Activated CD4-positive, alpha-beta memory T cell treated with anti-CD3 and anti-CD28 coated beads for 36 hours (primary cell): ENCODE results near the gene MAP2K1. TPM values are rescaled to one million over a fixed set of nuclear protein-coding genes. Genes with fewer than 3 reads are reported as not detected.
"Not testable (repeated sequence)": the region's sequence is repeated elsewhere in the genome, so short reads cannot be mapped to it uniquely, and the experiment has no call there.

Experiments
- CTCF ChIA-PET: fragments of 350-600 bp; sonication (Branson Sonifier 250); formaldehyde crosslinking; loops from one replicate; lab custom pipeline; 2021; ENCODE audit warnings: antibody characterized with exemption, inconsistent platforms; lab: Charles Lee
- POLR2A ChIA-PET: fragments of 350-600 bp; sonication (Branson Sonifier 250); formaldehyde crosslinking; loops from one replicate; lab custom pipeline; 2021; ENCODE audit warnings: antibody characterized with exemption; lab: Charles Lee
- DNase-seq: peaks from one replicate; pipeline ENCODE4 v3.0.0-alpha.2; 2020
- H3K27ac Mint-ChIP-seq: one replicate; pipeline ENCODE4 v1.8.0; 2021; ENCODE audit warnings: mixed read lengths
- H3K27me3 Mint-ChIP-seq: one replicate; pipeline ENCODE4 v1.8.0; 2021; ENCODE audit warnings: mixed read lengths
- H3K36me3 Mint-ChIP-seq: one replicate; pipeline ENCODE4 v1.8.0; 2021; ENCODE audit warnings: mixed read lengths
- H3K4me1 Mint-ChIP-seq: one replicate; pipeline ENCODE4 v1.8.0; 2021; ENCODE audit warnings: low read depth, mixed read lengths
- H3K4me3 Mint-ChIP-seq: one replicate; pipeline ENCODE4 v1.8.0; 2021; ENCODE audit warnings: mild to moderate bottlenecking, mixed read lengths
- H3K9me3 Mint-ChIP-seq: one replicate; pipeline ENCODE4 v1.8.0; 2021; ENCODE audit warnings: mixed read lengths
- intact Hi-C: fragments of 100-400 bp; cut with micrococcal nuclease; formaldehyde crosslinking; loops from one replicate; pipeline ENCODE4 v1.15.1; 2023
- total RNA-seq, 2 experiments: library from RNA; stranded (reverse); gene quantifications; one replicate each; pipeline ENCODE4 v1.2.3, GENCODE V29; 2021

Gene MAP2K1
- total RNA-seq, 2 experiments from 2014 or later = 91.8 to 91.9 TPM

- Mint-ChIP-seq H3K9me3 (peaks cover 2% of the 10 kb centered on the region), H3K36me3 (peaks cover 2% of the 10 kb centered on the region), H3K4me1 (peaks cover 71% of the 10 kb centered on the region), H3K27me3 (no peaks in the 10 kb centered on the region), H3K4me3 (no peak overlapping the region), H3K27ac (no peak overlapping the region)
- intact Hi-C loops = no loop called here
- DNase-seq = no peak
- ChIA-PET CTCF (no interaction called here), POLR2A (no interaction called here)
Measured at GRCh38 chr15:66429117-66429516, 42.4 kb downstream of the MAP2K1 start.

GRCh38 chr15:66429546-66429945 is 42.8 kb downstream of the MAP2K1 start:
- DNase-seq = no peak
- Mint-ChIP-seq H3K4me1 (peaks cover 68% of the 10 kb centered on the region), H3K9me3 (no peaks in the 10 kb centered on the region), H3K36me3 (peaks cover 2% of the 10 kb centered on the region), H3K27me3 (no peaks in the 10 kb centered on the region), H3K4me3 (no peak overlapping the region), H3K27ac (no peak overlapping the region)
- intact Hi-C loops = no loop called here
- ChIA-PET POLR2A (no interaction called here), CTCF (no interaction called here)

GRCh38 chr15:66430627-66431255 is 44.0 kb downstream of the MAP2K1 start:
- H3K4me1 Mint-ChIP-seq = peaks cover 58% of the 10 kb centered on the region
- no peak overlapping the region for H3K27ac Mint-ChIP-seq
- H3K27me3 Mint-ChIP-seq = no peaks in the 10 kb centered on the region
- DNase-seq = no peak
- intact Hi-C loops = no loop called here
- H3K36me3 Mint-ChIP-seq = peaks cover 5% of the 10 kb centered on the region
- CTCF ChIA-PET = no interaction called here
- no peak overlapping the region for H3K4me3 Mint-ChIP-seq
- no peaks in the 10 kb centered on the region for H3K9me3 Mint-ChIP-seq
- POLR2A ChIA-PET = interaction anchor here (0.7 kb wide), 1 partner anchor 9 kb away, joined by 3 read pairs; no protein-coding TSS in a partner anchor

GRCh38 chr15:66433726-66434125 is 47.0 kb downstream of the MAP2K1 start:
- peaks cover 43% of the 10 kb centered on the region for H3K4me1 Mint-ChIP-seq
- POLR2A ChIA-PET = no interaction called here
- peak; percentile 17 for DNase-seq
- no peak overlapping the region for H3K4me3 Mint-ChIP-seq
- no peaks in the 10 kb centered on the region for H3K27me3 Mint-ChIP-seq
- H3K9me3 Mint-ChIP-seq = no peaks in the 10 kb centered on the region
- no peak overlapping the region for H3K27ac Mint-ChIP-seq
- H3K36me3 Mint-ChIP-seq = peaks cover 26% of the 10 kb centered on the region
- CTCF ChIA-PET = interaction anchor here (0.6 to 1.7 kb wide), 4 partner anchors 32 to 690 kb away, joined by 3 to 6 read pairs (median 4); partner anchors contain the start of gene SNAPC5
- intact Hi-C loops = no loop called here

- DNase-seq = no peak
- H3K4me3 Mint-ChIP-seq = no peak overlapping the region
- H3K9me3 Mint-ChIP-seq = no peaks in the 10 kb centered on the region
- no peak overlapping the region for H3K27ac Mint-ChIP-seq
- H3K4me1 Mint-ChIP-seq = no peaks in the 10 kb centered on the region
- ChIA-PET CTCF (no interaction called here), POLR2A (no interaction called here)
- peaks cover 51% of the 10 kb centered on the region for H3K36me3 Mint-ChIP-seq
- no peaks in the 10 kb centered on the region for H3K27me3 Mint-ChIP-seq
- intact Hi-C loops = no loop called here
Measured at GRCh38 chr15:66440501-66440900, 53.8 kb downstream of the MAP2K1 start.

- H3K36me3 Mint-ChIP-seq = peaks cover 17% of the 10 kb centered on the region
- ChIA-PET CTCF (interaction anchor here (0.9 kb wide), 1 partner anchor 47 kb away, joined by 4 read pairs; no protein-coding TSS in a partner anchor), POLR2A (no interaction called here)
- no peaks in the 10 kb centered on the region for H3K27me3 Mint-ChIP-seq
- peaks cover 18% of the 10 kb centered on the region for H3K4me1 Mint-ChIP-seq
- no peaks in the 10 kb centered on the region for H3K9me3 Mint-ChIP-seq
- H3K27ac Mint-ChIP-seq = no peak overlapping the region
- no peak overlapping the region for H3K4me3 Mint-ChIP-seq
- intact Hi-C loops = no loop called here
- DNase-seq = no peak
Measured at GRCh38 chr15:66452420-66452819, 65.7 kb downstream of the MAP2K1 start.

- H3K9me3 Mint-ChIP-seq = no peaks in the 10 kb centered on the region
- no peaks in the 10 kb centered on the region for H3K27me3 Mint-ChIP-seq
- ChIA-PET CTCF (interaction anchor here (0.6 to 0.9 kb wide), 2 partner anchors 46 to 47 kb away, joined by 3 to 4 read pairs; no protein-coding TSS in a partner anchor), POLR2A (no interaction called here)
- intact Hi-C loops = no loop called here
- no peak overlapping the region for H3K27ac Mint-ChIP-seq
- no peak for DNase-seq
- H3K36me3 Mint-ChIP-seq = peaks cover 14% of the 10 kb centered on the region
- H3K4me1 Mint-ChIP-seq = peaks cover 18% of the 10 kb centered on the region
- no peak overlapping the region for H3K4me3 Mint-ChIP-seq
Measured at GRCh38 chr15:66452971-66453580, 66.4 kb downstream of the MAP2K1 start.

- Mint-ChIP-seq H3K4me1 (peaks cover 16% of the 10 kb centered on the region), H3K27me3 (no peaks in the 10 kb centered on the region), H3K36me3 (peaks cover 10% of the 10 kb centered on the region), H3K9me3 (no peaks in the 10 kb centered on the region), H3K27ac (no peak overlapping the region), H3K4me3 (no peak overlapping the region)
- POLR2A ChIA-PET = no interaction called here
- CTCF ChIA-PET = no interaction called here
- intact Hi-C loops = no loop called here
- DNase-seq = no peak
Measured at GRCh38 chr15:66454143-66454542, 67.4 kb downstream of the MAP2K1 start.

GRCh38 chr15:66456211-66456610 is 69.5 kb downstream of the MAP2K1 start:
- H3K27me3 Mint-ChIP-seq = no peaks in the 10 kb centered on the region

GRCh38 chr15:66459818-66460615 is 73.3 kb downstream of the MAP2K1 start:
- CTCF ChIA-PET = interaction anchor here (0.6 to 1.2 kb wide), 2 partner anchors 12 to 73 kb away, joined by 3 to 4 read pairs; partner anchors contain the start of gene MAP2K1
- Mint-ChIP-seq H3K27me3 (no peaks in the 10 kb centered on the region), H3K4me1 (peaks cover 15% of the 10 kb centered on the region), H3K27ac (no peak overlapping the region), H3K9me3 (no peaks in the 10 kb centered on the region), H3K36me3 (peaks cover 6% of the 10 kb centered on the region), H3K4me3 (no peak overlapping the region)
- intact Hi-C loops = no loop called here
- no peak for DNase-seq
- POLR2A ChIA-PET = interaction anchor here (0.8 kb wide), 1 partner anchor 73 kb away, joined by 3 read pairs; the partner anchor contains the start of gene MAP2K1

More at GRCh38 chr15:66456211-66456610, 69.5 kb downstream of the MAP2K1 start:
- ChIA-PET POLR2A (interaction anchor here (0.6 to 1.9 kb wide), 5 partner anchors 16 to 101 kb away, joined by 3 to 5 read pairs (median 3); partner anchors contain the start of gene SNAPC5), CTCF (interaction anchor here (0.9 kb wide), 1 partner anchor 43 kb away, joined by 3 read pairs; no protein-coding TSS in a partner anchor)
- DNase-seq = peak; percentile 55
- Mint-ChIP-seq H3K4me1 (peaks cover 18% of the 10 kb centered on the region), H3K4me3 (no peak overlapping the region), H3K36me3 (peaks cover 8% of the 10 kb centered on the region), H3K9me3 (no peaks in the 10 kb centered on the region), H3K27ac (no peak overlapping the region)
- intact Hi-C loops = loop anchor here (2.0 kb wide), 1 partner anchor 69 kb away; the partner anchor contains the start of gene MAP2K1

- POLR2A ChIA-PET, H3K27me3 Mint-ChIP-seq, DNase-seq, H3K9me3 Mint-ChIP-seq, intact Hi-C loops, H3K4me1 Mint-ChIP-seq, H3K27ac Mint-ChIP-seq, H3K4me3 Mint-ChIP-seq: not testable (repeated sequence)
- peaks cover 10% of the 10 kb centered on the region for H3K36me3 Mint-ChIP-seq
- CTCF ChIA-PET = interaction anchor here (0.6 kb wide), 1 partner anchor 68 kb away, joined by 3 read pairs; no protein-coding TSS in a partner anchor
Measured at GRCh38 chr15:66461294-66461693, 74.6 kb downstream of the MAP2K1 start.
